OCI-M2 (cell line): ENCODE data around the gene HECTD1.
"Not testable (repeated sequence)": the region's sequence is repeated elsewhere in the genome, so short reads cannot be mapped to it uniquely, and the experiment has no call there.

Experiments
- DNase-seq: peaks from one replicate; lab custom pipeline; 2025; ENCODE audit not compliant: unreplicated experiment; lab: John Stamatoyannopoulos, UW

HECTD1 gene

DNA sequence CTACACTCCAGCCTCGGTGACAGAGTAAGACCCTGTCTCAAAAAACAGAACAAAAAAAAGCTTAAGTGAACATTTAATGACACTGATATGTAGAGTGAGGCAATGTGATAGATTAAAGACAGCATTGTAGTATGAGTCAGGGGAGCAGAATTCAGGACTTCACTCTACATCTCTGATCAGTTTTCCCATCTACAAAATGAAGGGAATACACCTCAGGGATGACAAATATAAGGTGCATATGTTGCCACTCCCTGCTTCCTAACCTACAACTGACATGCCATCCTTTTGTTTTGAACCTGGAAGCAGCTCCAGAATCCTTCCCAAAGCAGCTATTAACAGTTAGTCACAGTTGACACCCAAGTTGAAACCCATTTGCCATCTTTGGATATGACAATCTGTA, 150.6 kb downstream of the HECTD1 start:
- no peak for DNase-seq

DNA sequence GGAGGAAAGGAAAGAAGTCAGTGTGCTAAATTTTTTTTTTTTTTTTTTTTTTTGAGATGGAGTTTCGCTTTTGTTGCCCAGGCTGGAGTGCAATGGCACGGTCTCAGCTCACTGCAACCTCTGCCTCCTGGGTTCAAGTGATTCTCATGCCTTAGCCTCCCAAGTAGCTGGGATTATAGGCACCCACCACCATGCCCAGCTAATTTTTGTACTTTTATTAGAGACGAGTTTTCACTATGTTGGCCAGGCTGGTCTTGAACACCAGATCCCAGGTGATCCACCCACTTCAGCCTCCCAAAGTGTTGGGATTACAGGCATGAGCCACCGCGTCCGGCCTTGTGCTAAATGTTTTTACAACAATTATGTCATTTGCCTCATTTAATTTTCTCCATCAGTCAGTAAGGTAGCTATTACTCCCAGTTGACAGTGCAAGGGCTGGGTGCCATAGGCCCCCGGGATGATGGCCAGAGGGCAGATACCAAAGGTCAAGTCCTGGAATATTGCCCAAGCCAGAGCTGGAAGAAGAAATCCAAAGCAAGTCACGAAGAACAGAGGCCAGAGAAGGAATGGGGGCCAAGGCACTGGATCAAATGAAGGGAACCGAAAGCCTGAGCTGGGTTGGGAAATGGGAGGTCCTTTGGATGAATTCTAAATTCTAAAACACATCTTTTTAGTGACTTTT, 154.5 kb downstream of the HECTD1 start:
- not testable (repeated sequence) for DNase-seq

DNA sequence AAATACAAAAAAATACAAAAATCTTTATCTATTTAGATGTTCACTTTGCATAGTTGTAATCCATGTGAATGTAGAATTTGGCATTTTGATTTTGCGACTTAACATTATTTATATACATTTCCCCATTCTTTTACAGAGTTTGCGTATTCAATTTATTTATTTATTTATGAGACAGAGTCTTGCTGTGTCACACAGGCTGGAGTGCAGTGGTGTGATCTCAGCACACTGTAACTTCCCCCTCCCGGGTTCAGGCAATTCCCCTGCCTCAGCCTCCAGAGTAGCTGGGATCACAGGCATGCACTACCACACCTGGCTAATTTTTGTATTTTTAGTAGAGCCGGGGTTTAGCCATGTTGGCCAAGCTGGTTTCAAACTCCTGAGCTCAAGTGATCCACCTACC, 156.1 kb downstream of the HECTD1 start:
- no peak for DNase-seq

DNA sequence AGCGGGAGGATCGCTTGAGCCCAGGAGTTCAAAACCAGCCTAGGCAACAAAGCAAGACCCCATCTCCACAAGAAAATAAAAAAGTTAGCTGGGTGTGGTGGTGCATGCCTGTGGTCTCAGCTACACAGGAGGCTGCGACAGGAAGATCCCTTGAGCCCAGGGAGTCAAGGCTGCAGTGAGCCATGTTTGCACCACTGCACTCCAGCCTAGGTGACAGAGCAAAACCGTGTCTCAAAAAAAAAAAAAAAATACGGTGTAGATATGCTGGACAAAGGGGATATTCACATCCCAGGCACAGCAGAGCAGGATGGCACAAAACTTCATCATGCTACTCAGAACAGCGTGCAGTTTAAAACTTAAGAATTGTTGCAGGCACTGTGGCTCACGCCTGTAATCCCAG, 156.6 kb downstream of the HECTD1 start:
- DNase-seq = no peak
